Fibroblast of the aortic adventitia (primary cell): ENCODE results near the gene PTPN5. TPM values are rescaled to one million over a fixed set of nuclear protein-coding genes. Genes with fewer than 3 reads are reported as not detected.

Experiments used
- DNase-seq: peaks from one replicate; pipeline ENCODE4 v3.0.0-alpha.2; 2010; ENCODE audit warnings: low read depth
- H3K4me3 ChIP-seq: 2 replicates; pipeline ENCODE4 v1.5.1; 2011; ENCODE audit warnings: low read depth, mild to moderate bottlenecking, control low read depth, low read length, moderate library complexity
- total RNA-seq: library from RNA; depleted of rRNA; stranded (reverse); fragments of >200 nt; gene quantifications from 2 replicates; pipeline ENCODE4 v1.2.3, GENCODE V29; 2012; ENCODE audit warnings: low replicate concordance
- TF ChIP-seq, protein P1 (sequence below): IDR thresholded peaks from 2 replicates; pipeline ENCODE4 v1.5.1; 2011; ENCODE audit warnings: mild to moderate bottlenecking, low read length, control low read depth, inconsistent platforms; ENCODE audit not compliant: insufficient read depth

The PTPN5 gene
- total RNA-seq, 1 donor, result not detected

DNA sequence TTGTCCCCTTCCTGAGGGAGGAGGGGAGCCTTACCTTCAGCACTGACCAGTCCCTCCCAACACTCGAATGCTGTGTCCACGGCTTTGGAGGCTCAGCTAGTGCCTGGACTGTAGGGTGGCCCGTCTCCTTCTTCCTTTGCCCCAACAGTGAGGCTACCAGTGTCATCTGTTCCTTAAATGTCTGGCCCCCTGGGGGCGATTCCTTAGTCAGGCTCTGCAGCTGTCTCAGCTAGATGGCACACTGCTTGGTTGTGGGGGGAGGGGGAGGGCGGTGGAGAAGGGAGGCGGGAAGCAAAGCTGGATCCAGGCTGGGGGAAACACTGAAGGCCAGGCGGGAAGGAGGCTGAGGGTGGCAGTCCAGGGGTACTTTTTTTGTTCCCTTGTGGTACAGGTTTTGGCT lies 65.6 kb downstream of the PTPN5 start, which contains the start of gene IGSF22:
Gene IGSF22 (minus strand): TSS at position 149 of the 400 bp plus-strand sequence. CDS start 1,952 bp downstream, outside the sequence.
- no peak for DNase-seq
- no peak within 1 kb of the TSS for H3K4me3 ChIP-seq
- TF ChIP-seq, protein P1, sequence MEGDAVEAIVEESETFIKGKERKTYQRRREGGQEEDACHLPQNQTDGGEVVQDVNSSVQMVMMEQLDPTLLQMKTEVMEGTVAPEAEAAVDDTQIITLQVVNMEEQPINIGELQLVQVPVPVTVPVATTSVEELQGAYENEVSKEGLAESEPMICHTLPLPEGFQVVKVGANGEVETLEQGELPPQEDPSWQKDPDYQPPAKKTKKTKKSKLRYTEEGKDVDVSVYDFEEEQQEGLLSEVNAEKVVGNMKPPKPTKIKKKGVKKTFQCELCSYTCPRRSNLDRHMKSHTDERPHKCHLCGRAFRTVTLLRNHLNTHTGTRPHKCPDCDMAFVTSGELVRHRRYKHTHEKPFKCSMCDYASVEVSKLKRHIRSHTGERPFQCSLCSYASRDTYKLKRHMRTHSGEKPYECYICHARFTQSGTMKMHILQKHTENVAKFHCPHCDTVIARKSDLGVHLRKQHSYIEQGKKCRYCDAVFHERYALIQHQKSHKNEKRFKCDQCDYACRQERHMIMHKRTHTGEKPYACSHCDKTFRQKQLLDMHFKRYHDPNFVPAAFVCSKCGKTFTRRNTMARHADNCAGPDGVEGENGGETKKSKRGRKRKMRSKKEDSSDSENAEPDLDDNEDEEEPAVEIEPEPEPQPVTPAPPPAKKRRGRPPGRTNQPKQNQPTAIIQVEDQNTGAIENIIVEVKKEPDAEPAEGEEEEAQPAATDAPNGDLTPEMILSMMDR, result no peak

DNA sequence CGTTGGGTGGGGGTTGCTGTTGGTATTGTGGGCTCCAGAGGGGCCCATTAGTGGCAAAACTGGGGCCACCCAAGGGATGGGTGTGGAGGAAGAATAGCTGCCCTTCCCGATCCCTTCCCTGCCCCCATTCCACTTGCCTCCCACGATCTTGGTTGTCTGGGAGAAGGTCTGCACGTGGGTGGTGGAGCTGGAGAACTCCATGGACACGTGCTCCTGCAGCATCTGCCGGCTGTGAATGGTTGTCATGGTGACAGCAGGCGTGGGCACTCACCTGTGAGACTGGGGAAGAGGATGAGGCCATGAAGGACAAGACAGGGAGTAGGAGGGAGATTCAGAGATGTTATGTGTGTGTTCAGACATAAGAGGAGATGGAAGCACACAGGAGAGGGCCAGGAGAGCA lies 67.6 kb downstream of the PTPN5 start:
- no peak for DNase-seq
- TF ChIP-seq, protein P1, result no peak
- no peak overlapping the region for H3K4me3 ChIP-seq

DNA sequence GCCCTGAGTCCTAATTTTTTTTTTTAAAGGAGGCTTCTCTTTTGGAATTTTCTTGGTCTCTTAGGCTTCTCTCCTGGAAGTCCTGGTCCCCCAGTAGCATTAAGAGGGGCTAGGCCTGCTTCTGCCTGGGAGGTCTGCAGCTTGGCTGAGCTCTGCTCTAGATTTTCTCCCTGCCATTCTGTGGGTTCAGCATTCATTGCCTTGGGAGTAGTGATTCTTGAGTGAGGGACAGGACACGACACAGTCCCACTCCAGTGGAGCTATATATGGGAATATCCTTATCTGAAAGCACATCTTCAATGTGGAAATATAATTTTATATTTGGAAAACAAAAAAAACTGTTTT lies 69.3 kb downstream of the PTPN5 start:
- H3K4me3 ChIP-seq, result no peak overlapping the region
- no peak for DNase-seq
- TF ChIP-seq, protein P1, result no peak

DNA sequence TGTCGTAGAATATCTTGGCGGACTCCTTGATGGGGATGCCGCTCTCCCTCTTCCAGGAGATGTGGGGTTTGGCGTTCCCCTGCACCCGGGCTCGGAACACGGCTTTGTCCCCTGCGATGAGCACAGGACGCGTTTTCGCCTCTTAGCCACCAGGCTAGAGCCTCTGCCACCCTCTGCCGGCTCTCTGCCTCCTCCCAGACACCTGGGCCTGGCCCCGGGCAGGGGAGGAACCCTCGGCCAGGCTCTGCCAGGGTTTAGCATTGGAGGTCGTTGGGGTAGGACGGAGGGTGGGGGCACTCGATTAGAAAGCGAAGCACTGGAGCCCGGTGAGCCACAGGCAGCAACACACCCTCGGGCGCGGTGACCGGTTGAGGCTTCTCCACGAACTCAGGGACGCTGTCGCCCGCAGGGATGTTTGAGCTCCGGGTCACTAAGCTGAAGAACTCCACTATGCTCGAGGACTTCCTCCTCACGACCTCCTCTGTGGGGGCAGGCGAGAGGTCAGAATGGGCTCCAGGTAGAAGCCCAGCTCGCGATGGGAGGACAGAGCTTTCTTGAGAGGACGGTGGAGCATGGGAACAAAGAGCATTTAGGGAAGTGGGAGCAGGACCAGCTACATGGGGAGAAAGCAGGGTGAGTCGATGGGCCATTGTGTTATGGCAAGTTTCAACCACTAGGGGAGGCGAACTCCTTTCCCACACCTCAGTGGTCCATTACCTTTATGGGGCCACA lies 69.9 kb downstream of the PTPN5 start:
- peak overlapping the region; percentile 64 for H3K4me3 ChIP-seq
- DNase-seq, result peak; percentile 37
- TF ChIP-seq, protein P1, result peak; percentile 75

DNA sequence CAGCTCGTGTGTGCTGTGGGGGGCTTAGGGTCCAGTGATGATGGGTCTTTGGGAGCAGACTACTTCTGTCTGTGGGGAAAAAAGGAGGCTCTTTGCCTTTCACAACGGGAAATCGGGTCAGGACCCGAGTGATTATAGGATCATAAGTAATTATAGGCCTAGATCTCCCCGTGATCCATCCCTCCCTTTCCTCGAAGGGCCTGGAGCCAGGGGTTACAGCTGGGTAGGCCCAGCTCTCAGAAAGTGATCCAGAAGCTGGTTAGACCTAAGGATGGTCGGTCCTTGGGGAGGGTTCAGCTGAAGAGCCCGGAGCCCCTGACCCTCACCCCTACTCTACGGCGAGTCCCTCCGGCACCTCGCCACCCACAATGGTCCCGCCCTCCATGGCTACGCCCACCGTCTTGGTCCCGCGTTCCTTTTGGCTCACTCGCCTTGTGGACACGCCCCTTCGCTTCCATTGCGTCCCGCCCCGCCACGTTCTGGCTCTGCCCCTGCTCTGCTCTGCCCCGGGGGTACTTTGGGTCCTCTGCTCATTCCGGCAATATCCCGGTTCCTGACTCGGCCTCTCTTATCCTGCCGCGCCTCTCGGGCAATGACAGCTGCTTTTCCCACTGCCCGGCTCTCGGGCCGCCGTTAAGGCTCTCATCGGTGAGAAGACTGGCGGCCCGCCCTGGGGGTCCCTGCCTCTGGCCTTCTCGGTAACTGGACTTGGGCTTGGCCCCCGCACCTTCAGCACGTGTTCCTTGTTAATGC lies 70.6 kb downstream of the PTPN5 start:
- TF ChIP-seq, protein P1, result no peak
- H3K4me3 ChIP-seq, result peak overlapping the region; percentile 64
- DNase-seq, result peak; percentile 43

DNA sequence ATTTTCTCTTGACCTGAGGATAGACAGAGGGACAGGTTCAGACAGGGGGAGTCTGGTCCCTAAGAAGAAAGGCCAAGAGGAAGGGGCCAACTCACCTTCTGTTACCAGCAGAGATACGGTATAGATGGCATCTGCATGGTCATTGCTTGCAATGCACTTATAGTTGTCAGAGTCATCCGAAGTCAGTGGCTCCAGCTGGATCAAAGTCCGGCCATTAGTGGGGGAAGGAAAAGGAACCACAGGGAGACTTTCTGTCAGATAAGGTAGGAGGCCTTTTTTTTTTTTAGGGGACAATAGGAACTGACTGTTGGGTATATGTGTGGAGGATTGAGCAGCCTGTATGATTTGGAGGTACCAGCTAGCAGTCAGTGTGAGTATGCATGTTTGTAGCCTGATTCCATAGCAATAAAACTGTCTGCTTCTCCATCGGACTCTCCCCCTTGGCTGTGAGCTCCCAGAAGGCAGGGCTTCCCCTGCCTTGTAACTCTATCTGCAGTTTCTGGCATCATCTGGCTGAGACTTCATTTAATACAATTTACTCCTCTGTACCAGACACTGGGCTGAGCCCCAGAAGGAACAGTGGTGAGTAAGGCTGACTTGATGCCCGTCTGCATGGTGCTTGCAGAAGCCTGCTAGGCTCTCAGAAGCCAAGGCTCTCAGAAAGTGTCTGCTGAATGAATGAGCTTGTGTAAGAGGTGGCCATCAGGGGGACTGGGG lies 71.3 kb downstream of the PTPN5 start:
- H3K4me3 ChIP-seq, result no peak overlapping the region
- DNase-seq, result peak; percentile 62
- TF ChIP-seq, protein P1, result no peak
